DND-41 (cell line): ENCODE measurements around the gene SECTM1.

Experiments used
- ATAC-seq: fragments of 200-7000 bp; cut with Tn5 transposase; 3 replicates; pipeline ENCODE4 v1.9.1; 2021; ENCODE audit warnings: low read depth; ENCODE audit not compliant: insufficient read depth
- DNase-seq: peaks from one replicate; pipeline ENCODE4 v3.0.0-alpha.2; 2020
- H2AFZ ChIP-seq: 2 replicates; pipeline ENCODE4 v1.6.0; 2012; ENCODE audit warnings: low read depth, low read length
- H3K27ac ChIP-seq: 2 replicates; pipeline ENCODE4 v1.5.1; 2012; ENCODE audit warnings: low read length, inconsistent platforms
- H3K27me3 ChIP-seq: fragments of 200-600 bp; sonication (generic); 2 replicates; pipeline ENCODE4 v1.6.0; 2012; ENCODE audit warnings: low read length, mild to moderate bottlenecking, inconsistent platforms; ENCODE audit not compliant: insufficient read depth, poor library complexity
- H3K36me3 ChIP-seq: 2 replicates; pipeline ENCODE4 v1.5.1; 2012; ENCODE audit warnings: low read length, inconsistent platforms; ENCODE audit not compliant: insufficient read depth
- H3K4me1 ChIP-seq: 2 replicates; pipeline ENCODE4 v1.5.1; 2012; ENCODE audit warnings: mild to moderate bottlenecking, low read length; ENCODE audit not compliant: insufficient read depth
- H3K4me2 ChIP-seq: 2 replicates; pipeline ENCODE4 v1.6.0; 2012; ENCODE audit warnings: mild to moderate bottlenecking, moderate library complexity, low read length, inconsistent platforms; ENCODE audit not compliant: insufficient read depth
- H3K4me3 ChIP-seq, 2 experiments: fragments of 200-600 bp in 1 of 2; shearing (Covaris generic) in 1 of 2; 2 replicates each; pipeline ENCODE4 v1.5.1; 2012 to 2016; ENCODE audit warnings: inconsistent platforms in 2 of 2, low read length in 2 of 2, mild to moderate bottlenecking in 2 of 2, low read depth in 1 of 2, moderate library complexity in 1 of 2
- H3K79me2 ChIP-seq: 2 replicates; pipeline ENCODE4 v1.6.0; 2012; ENCODE audit warnings: low read length, inconsistent platforms; ENCODE audit not compliant: insufficient read depth
- H3K9ac ChIP-seq: 2 replicates; pipeline ENCODE4 v1.6.0; 2012; ENCODE audit warnings: low read depth, mild to moderate bottlenecking, inconsistent platforms, low read length, moderate library complexity
- H3K9me3 ChIP-seq: 2 replicates; pipeline ENCODE4 v1.5.1; 2012; ENCODE audit warnings: low read length, moderate library complexity, mild to moderate bottlenecking, inconsistent platforms; ENCODE audit not compliant: insufficient read depth, severe bottlenecking
- H4K20me1 ChIP-seq: 2 replicates; pipeline ENCODE4 v1.6.0; 2012; ENCODE audit warnings: low read length; ENCODE audit not compliant: insufficient read depth
- CTCF ChIP-seq: IDR thresholded peaks from 2 replicates; pipeline ENCODE4 v1.5.1; 2012; ENCODE audit warnings: borderline replicate concordance, low read length, moderate library complexity, mild to moderate bottlenecking; ENCODE audit not compliant: poor library complexity, severe bottlenecking; ENCODE audit errors: extremely low read depth
- EZH2 ChIP-seq: IDR thresholded peaks from 3 replicates; pipeline ENCODE4 v1.6.1; 2012; ENCODE audit warnings: borderline replicate concordance, low read depth, mild to moderate bottlenecking, moderate library complexity, low read length, inconsistent platforms; ENCODE audit not compliant: severe bottlenecking

Gene SECTM1

GRCh38 chr17:82277851-82278250 is 55.7 kb downstream of the SECTM1 start:
- Histone ChIP-seq H3K27ac (no peak overlapping the region), H3K4me1 (peaks cover 10% of the 10 kb centered on the region), H3K79me2 (peaks cover 6% of the 10 kb centered on the region), H3K27me3 (no peaks in the 10 kb centered on the region), H3K9me3 (no peaks in the 10 kb centered on the region), H4K20me1 (no peaks in the 10 kb centered on the region), H3K4me2 (no peak overlapping the region), H2AFZ (no peak overlapping the region), H3K36me3 (no peaks in the 10 kb centered on the region), H3K4me3 (no peak overlapping the region), H3K9ac (no peak overlapping the region)
- no peak for TF ChIP-seq CTCF
- no peak for TF ChIP-seq EZH2
- no peak for ATAC-seq
- DNase-seq, result no peak

GRCh38 chr17:82276938-82277337 is 56.6 kb downstream of the SECTM1 start:
- Histone ChIP-seq H3K4me2 (no peak overlapping the region), H3K36me3 (peaks cover 7% of the 10 kb centered on the region), H3K4me1 (peaks cover 17% of the 10 kb centered on the region), H3K4me3 (no peak overlapping the region), H3K9ac (no peak overlapping the region), H3K27me3 (no peaks in the 10 kb centered on the region), H4K20me1 (peaks cover 7% of the 10 kb centered on the region), H2AFZ (no peak overlapping the region), H3K79me2 (peaks cover 15% of the 10 kb centered on the region), H3K9me3 (no peaks in the 10 kb centered on the region), H3K27ac (no peak overlapping the region)
- ATAC-seq, result no peak
- no peak for TF ChIP-seq EZH2
- no peak for TF ChIP-seq CTCF
- DNase-seq, result no peak

DNA sequence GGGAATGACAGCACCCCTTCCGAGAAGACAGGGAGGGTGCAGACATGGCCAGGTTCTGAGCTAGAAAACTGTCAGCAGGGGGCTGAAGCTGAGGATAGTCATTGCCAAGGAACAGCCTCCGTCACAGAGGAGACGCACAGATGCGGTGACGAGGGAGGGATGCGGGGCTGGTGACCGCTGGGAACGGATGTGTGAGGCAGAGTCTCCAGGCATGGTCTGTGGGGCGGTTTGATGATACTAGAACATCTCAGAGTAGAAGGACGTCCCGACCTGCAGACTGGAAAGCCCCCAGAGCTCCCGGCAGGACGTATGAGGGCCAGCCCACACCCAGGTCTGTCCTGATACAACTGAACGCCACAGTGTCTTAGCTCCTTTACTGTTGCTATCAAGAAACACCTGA is 58.2 kb downstream of the SECTM1 start:
- Histone ChIP-seq H3K4me2 (no peak overlapping the region), H3K79me2 (peaks cover 31% of the 10 kb centered on the region), H3K9me3 (no peaks in the 10 kb centered on the region), H4K20me1 (peaks cover 23% of the 10 kb centered on the region), H3K4me3 (no peak overlapping the region), H2AFZ (no peak overlapping the region), H3K27me3 (no peaks in the 10 kb centered on the region), H3K9ac (0 out of 2 replicates have a peak overlapping the region, but pooled peaks have one; percentile 4), H3K4me1 (peaks cover 32% of the 10 kb centered on the region), H3K36me3 (peaks cover 23% of the 10 kb centered on the region), H3K27ac (no peak overlapping the region)
- DNase-seq, result no peak
- TF ChIP-seq EZH2 (no peak), CTCF (no peak)
- ATAC-seq, result no peak
